Trophoblast cell (in vitro differentiated cells and primary cell): Measurements from ENCODE around the gene LRRC25.

Experiments used
- DNase-seq, 2 donors: peaks; one replicate each; pipeline ENCODE4 v3.0.0-alpha.2; 2016
- H2AFZ ChIP-seq: 2 replicates; pipeline ENCODE4 v1.6.1; 2013; ENCODE audit warnings: low read length, moderate library complexity, mild to moderate bottlenecking; ENCODE audit not compliant: insufficient read depth, poor library complexity
- H2AK5ac ChIP-seq: 2 replicates; pipeline ENCODE4 v1.6.1; 2013; ENCODE audit warnings: mild to moderate bottlenecking, low read length
- H2BK120ac ChIP-seq: 2 replicates; pipeline ENCODE4 v1.6.1; 2013; ENCODE audit warnings: low read length, mild to moderate bottlenecking, moderate library complexity; ENCODE audit not compliant: insufficient read depth, poor library complexity
- H2BK12ac ChIP-seq: 2 replicates; pipeline ENCODE4 v1.6.1; 2013; ENCODE audit warnings: mild to moderate bottlenecking, low read length, moderate library complexity
- H2BK5ac ChIP-seq: 2 replicates; pipeline ENCODE4 v1.6.1; 2013; ENCODE audit warnings: low read length, low read depth, moderate library complexity, mild to moderate bottlenecking; ENCODE audit not compliant: poor library complexity
- H3K14ac ChIP-seq: 2 replicates; pipeline ENCODE4 v1.6.1; 2013; ENCODE audit warnings: mild to moderate bottlenecking, low read length
- H3K18ac ChIP-seq: 2 replicates; pipeline ENCODE4 v1.6.1; 2013; ENCODE audit warnings: mild to moderate bottlenecking, low read length
- H3K23ac ChIP-seq: 2 replicates; pipeline ENCODE4 v1.6.1; 2013; ENCODE audit warnings: low read length
- H3K27ac ChIP-seq: 2 replicates; pipeline ENCODE4 v1.5.1; 2013; ENCODE audit warnings: low read depth, mild to moderate bottlenecking, inconsistent platforms, low read length, moderate library complexity
- H3K27me3 ChIP-seq: 2 replicates; pipeline ENCODE4 v1.6.1; 2013; ENCODE audit warnings: inconsistent platforms, mild to moderate bottlenecking, low read length, moderate library complexity; ENCODE audit not compliant: insufficient read depth
- H3K36me3 ChIP-seq, 2 experiments: 1 replicate in 1 of 2; 2 replicates in 1 of 2; pipeline ENCODE4 v1.6.1; 2013; ENCODE audit warnings: low read length in 2 of 2, mild to moderate bottlenecking in 2 of 2, moderate library complexity in 1 of 2; ENCODE audit not compliant: insufficient read depth in 2 of 2, control insufficient read depth in 1 of 2
- H3K4ac ChIP-seq: 2 replicates; pipeline ENCODE4 v1.6.1; 2013; ENCODE audit warnings: low read depth, mild to moderate bottlenecking, low read length, moderate library complexity
- H3K4me1 ChIP-seq, 2 experiments: 1 replicate in 1 of 2; 2 replicates in 1 of 2; pipeline ENCODE4 v1.6.1; 2013; ENCODE audit warnings: low read length in 2 of 2, mild to moderate bottlenecking in 2 of 2, moderate library complexity in 1 of 2; ENCODE audit not compliant: insufficient read depth in 2 of 2, control insufficient read depth in 1 of 2
- H3K4me2 ChIP-seq: 2 replicates; pipeline ENCODE4 v1.6.1; 2013; ENCODE audit warnings: inconsistent platforms, mild to moderate bottlenecking, low read length, moderate library complexity
- H3K4me3 ChIP-seq: 2 replicates; pipeline ENCODE4 v1.5.1; 2013; ENCODE audit warnings: mild to moderate bottlenecking, low read depth, low read length, inconsistent platforms
- H3K79me1 ChIP-seq: one replicate; pipeline ENCODE4 v1.6.1; 2013; ENCODE audit warnings: low read length
- H3K79me2 ChIP-seq: 2 replicates; pipeline ENCODE4 v1.6.1; 2013; ENCODE audit warnings: low read length, mild to moderate bottlenecking; ENCODE audit not compliant: control insufficient read depth, insufficient read depth, poor library complexity
- H3K9ac ChIP-seq: 2 replicates; pipeline ENCODE4 v1.6.1; 2013; ENCODE audit warnings: mild to moderate bottlenecking, low read length
- H3K9me3 ChIP-seq: 2 replicates; pipeline ENCODE4 v1.6.1; 2013; ENCODE audit warnings: low read depth, mild to moderate bottlenecking, control low read depth, inconsistent platforms, low read length; ENCODE audit not compliant: insufficient read depth
- H4K12ac ChIP-seq: 2 replicates; pipeline ENCODE4 v1.6.1; 2013; ENCODE audit warnings: low read depth, mild to moderate bottlenecking, low read length, moderate library complexity
- H4K8ac ChIP-seq: 2 replicates; pipeline ENCODE4 v1.6.1; 2013; ENCODE audit warnings: low read depth, mild to moderate bottlenecking, low read length, moderate library complexity
- H4K91ac ChIP-seq: one replicate; pipeline ENCODE4 v1.6.1; 2013; ENCODE audit warnings: low read depth, mild to moderate bottlenecking, low read length, moderate library complexity
- WGBS: extraction: QIAGEN DNeasy Blood & Tissue Kit; methylation state at CpG from one replicate; pipeline ENCODE4 v1.1.7; 2013; ENCODE audit warnings: missing lambda C conversion rate; ENCODE audit not compliant: insufficient read length, insufficient coverage; ENCODE audit errors: extremely low coverage; 5-methylcytosine and 5-hydroxymethylcytosine counted together

Gene LRRC25

GRCh38 chr19:18377026-18377425 lies 20.4 kb downstream of the LRRC25 start:
- H2AFZ ChIP-seq = no peak overlapping the region
- H3K14ac ChIP-seq = no peak overlapping the region
- no peak overlapping the region for H4K91ac ChIP-seq
- no peaks in the 10 kb centered on the region for H3K36me3 ChIP-seq
- H3K23ac ChIP-seq = no peak overlapping the region
- no peaks in the 10 kb centered on the region for H3K9me3 ChIP-seq
- H3K27me3 ChIP-seq = no peaks in the 10 kb centered on the region
- H3K4me1 ChIP-seq = peaks cover 24 to 25% of the 10 kb centered on the region in 2 experiments
- no peak overlapping the region for H2BK12ac ChIP-seq
- H3K4me2 ChIP-seq = no peak overlapping the region
- H3K18ac ChIP-seq = no peak overlapping the region
- H2BK120ac ChIP-seq = no peak overlapping the region
- H3K79me1 ChIP-seq = peaks cover 30% of the 10 kb centered on the region
- no peak overlapping the region for H3K27ac ChIP-seq
- DNase-seq = peak in 1 of 2 donors; percentile 32
- no peak overlapping the region for H2AK5ac ChIP-seq
- no peak overlapping the region for H4K8ac ChIP-seq
- H3K79me2 ChIP-seq = peaks cover 5% of the 10 kb centered on the region
- no peak overlapping the region for H4K12ac ChIP-seq
- no peak overlapping the region for H2BK5ac ChIP-seq
- H3K4ac ChIP-seq = no peak overlapping the region
- H3K4me3 ChIP-seq = no peak overlapping the region
- no peak overlapping the region for H3K9ac ChIP-seq
- WGBS = no CpG with 5 or more reads among the region's 6 CpGs

DNA sequence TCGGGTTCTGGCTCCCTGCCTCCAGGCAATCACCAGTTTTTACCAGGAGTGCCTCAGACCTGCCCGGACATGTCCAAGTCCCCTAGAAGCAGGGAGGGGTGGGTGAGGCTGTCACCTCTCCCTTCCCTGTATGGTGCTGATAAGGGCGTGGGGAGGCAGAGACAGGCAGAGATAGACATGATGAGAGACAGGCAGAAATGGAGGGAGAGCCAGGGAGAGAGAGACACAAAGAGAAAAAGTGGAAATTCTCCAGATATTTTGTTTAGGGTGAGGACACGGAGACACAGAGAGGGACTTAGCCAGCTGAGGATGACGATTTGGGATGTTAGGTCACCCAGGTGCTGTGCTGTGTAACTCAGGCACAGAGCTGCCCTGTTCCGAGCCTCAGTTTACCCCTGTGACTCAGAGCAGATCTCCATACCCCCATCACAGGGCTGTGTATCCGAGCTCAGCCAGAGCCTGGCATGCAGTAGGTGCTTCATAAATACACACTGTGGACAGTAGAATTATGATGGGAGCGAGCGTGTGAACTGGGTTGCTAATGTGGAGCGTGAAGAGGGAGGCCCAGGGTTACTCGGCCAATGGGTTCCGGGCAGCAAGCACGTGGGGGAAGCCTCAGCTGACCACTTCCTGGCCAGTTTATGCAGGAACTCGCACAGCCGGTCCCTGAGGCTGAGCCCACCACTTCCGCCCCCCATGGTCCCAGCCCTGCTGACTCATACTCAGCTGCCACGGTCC lies 23.4 kb downstream of the LRRC25 start:
- no CpG with 5 or more reads among the region's 17 CpGs for WGBS
- Histone ChIP-seq H3K18ac (peak overlapping the region; percentile 95), H3K4me3 (no peak overlapping the region), H3K27me3 (no peaks in the 10 kb centered on the region), H4K8ac (peak overlapping the region; percentile 96), H2AK5ac (peak overlapping the region; percentile 96), H3K36me3 (no peaks in the 10 kb centered on the region), H3K79me1 (peaks cover 36% of the 10 kb centered on the region), H3K9me3 (no peaks in the 10 kb centered on the region), H3K4me2 (peak overlapping the region; percentile 20), H4K12ac (peak overlapping the region; percentile 88), H3K27ac (peak overlapping the region; percentile 83), H3K79me2 (peaks cover 8% of the 10 kb centered on the region), H3K4me1 (peaks cover 24 to 31% of the 10 kb centered on the region in 2 experiments), H3K4ac (peak overlapping the region; percentile 87), H3K23ac (no peak overlapping the region), H2AFZ (peak overlapping the region; percentile 80), H3K14ac (peak overlapping the region; percentile 95), H3K9ac (no peak overlapping the region), H2BK12ac (peak overlapping the region; percentile 96), H2BK120ac (peak overlapping the region; percentile 100), H2BK5ac (peak overlapping the region; percentile 96), H4K91ac (peak overlapping the region; percentile 99)
- peak; percentile 70 to 74 for DNase-seq

- no CpG with 5 or more reads among the region's 4 CpGs for WGBS
- Histone ChIP-seq H2BK120ac (peak overlapping the region; percentile 100), H4K8ac (peak overlapping the region; percentile 96), H3K4ac (peak overlapping the region; percentile 87), H3K23ac (no peak overlapping the region), H4K91ac (peak overlapping the region; percentile 99), H3K9me3 (no peaks in the 10 kb centered on the region), H3K79me1 (peaks cover 37% of the 10 kb centered on the region), H3K79me2 (peaks cover 8% of the 10 kb centered on the region), H3K4me1 (peaks cover 30 to 34% of the 10 kb centered on the region in 2 experiments), H4K12ac (peak overlapping the region; percentile 88), H2AK5ac (peak overlapping the region; percentile 96), H3K4me2 (no peak overlapping the region), H3K14ac (peak overlapping the region; percentile 95), H3K27ac (peak overlapping the region; percentile 83), H2AFZ (peak overlapping the region; percentile 80), H2BK5ac (peak overlapping the region; percentile 96), H2BK12ac (peak overlapping the region; percentile 96), H3K4me3 (no peak overlapping the region), H3K9ac (no peak overlapping the region), H3K18ac (peak overlapping the region; percentile 95), H3K36me3 (no peaks in the 10 kb centered on the region), H3K27me3 (no peaks in the 10 kb centered on the region)
- DNase-seq = no peak
These were observed 24.0 kb downstream of the LRRC25 start for GRCh38 chr19:18373407-18373891.

GRCh38 chr19:18368504-18369222 lies 28.8 kb downstream of the LRRC25 start:
- Histone ChIP-seq H3K9ac (no peak overlapping the region), H3K4me3 (no peak overlapping the region), H3K79me1 (peaks cover 51% of the 10 kb centered on the region), H2BK120ac (peak overlapping the region; percentile 97), H4K91ac (peak overlapping the region; percentile 98), H3K9me3 (peaks cover 1% of the 10 kb centered on the region), H3K14ac (peak overlapping the region; percentile 86), H2AK5ac (peak overlapping the region; percentile 65), H2BK12ac (peak overlapping the region; percentile 39), H4K12ac (no peak overlapping the region), H3K4me2 (no peak overlapping the region), H2AFZ (peak overlapping the region; percentile 32), H2BK5ac (peak overlapping the region; percentile 90), H3K4ac (peak overlapping the region; percentile 49), H3K4me1 (peaks cover 36 to 37% of the 10 kb centered on the region in 2 experiments), H3K36me3 (peaks cover 0 to 1% of the 10 kb centered on the region in 2 experiments), H3K27me3 (no peaks in the 10 kb centered on the region), H4K8ac (peak overlapping the region; percentile 90), H3K23ac (no peak overlapping the region), H3K18ac (peak overlapping the region; percentile 22), H3K79me2 (peaks cover 8% of the 10 kb centered on the region), H3K27ac (peak overlapping the region; percentile 76)
- peak; percentile 81 to 87 for DNase-seq
- WGBS = no CpG with 5 or more reads among the region's 15 CpGs
